GM19395 (cell line): ENCODE results near the gene BCL11B.
"Not testable (repeated sequence)": the region's sequence is repeated elsewhere in the genome, so short reads cannot be mapped to it uniquely, and the experiment has no call there.

Experiments
- ATAC-seq: cut with Tn5 transposase; IDR thresholded peaks from one replicate; pipeline ENCODE4 v1.9.1; 2021; ENCODE audit warnings: mild to moderate bottlenecking, moderate library complexity; ENCODE audit not compliant: unreplicated experiment

BCL11B gene

GRCh38 chr14:99242238-99242637 lies 29.8 kb downstream of the BCL11B start:
- no peak for ATAC-seq

DNA sequence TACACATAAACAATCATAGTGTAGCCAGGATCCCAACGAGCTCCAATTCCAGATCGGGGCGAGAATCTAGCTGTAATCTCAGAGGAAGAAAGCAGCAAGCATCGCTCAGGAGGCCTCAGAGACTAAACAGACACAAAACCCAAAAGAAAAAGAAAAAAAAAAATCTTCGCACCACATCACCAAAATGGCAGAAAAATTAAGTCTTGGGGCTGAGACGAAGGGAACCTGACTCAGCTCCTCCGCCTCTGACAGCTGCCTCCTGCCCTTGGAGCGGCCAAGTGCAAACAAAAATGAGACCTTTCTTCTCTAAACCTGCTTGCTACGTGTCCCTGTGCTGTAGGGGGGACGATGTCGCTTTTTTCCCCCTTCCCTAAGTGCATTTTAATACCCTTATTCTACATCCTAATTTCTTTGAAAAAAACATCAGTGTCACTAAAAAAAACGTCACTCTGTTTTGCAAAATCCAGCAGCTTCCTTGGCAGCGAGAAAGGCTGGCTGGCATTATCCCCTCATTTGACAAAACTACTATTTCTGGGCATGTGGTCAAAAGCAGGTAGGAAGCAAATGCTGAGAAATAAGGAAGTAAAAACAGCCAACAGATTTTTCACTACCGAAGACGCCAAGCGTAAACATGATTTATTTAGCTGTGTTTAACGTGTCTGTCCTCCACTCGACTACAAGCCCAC lies 30.5 kb downstream of the BCL11B start:
- ATAC-seq, result no peak

GRCh38 chr14:99240627-99241324 lies 31.2 kb downstream of the BCL11B start:
- ATAC-seq, result no peak

GRCh38 chr14:99239661-99240092 lies 32.3 kb downstream of the BCL11B start:
- ATAC-seq, result no peak

- no peak for ATAC-seq
These were observed 33.8 kb downstream of the BCL11B start for GRCh38 chr14:99238216-99238615.

GRCh38 chr14:99237288-99237687 lies 34.7 kb downstream of the BCL11B start:
- no peak for ATAC-seq

DNA sequence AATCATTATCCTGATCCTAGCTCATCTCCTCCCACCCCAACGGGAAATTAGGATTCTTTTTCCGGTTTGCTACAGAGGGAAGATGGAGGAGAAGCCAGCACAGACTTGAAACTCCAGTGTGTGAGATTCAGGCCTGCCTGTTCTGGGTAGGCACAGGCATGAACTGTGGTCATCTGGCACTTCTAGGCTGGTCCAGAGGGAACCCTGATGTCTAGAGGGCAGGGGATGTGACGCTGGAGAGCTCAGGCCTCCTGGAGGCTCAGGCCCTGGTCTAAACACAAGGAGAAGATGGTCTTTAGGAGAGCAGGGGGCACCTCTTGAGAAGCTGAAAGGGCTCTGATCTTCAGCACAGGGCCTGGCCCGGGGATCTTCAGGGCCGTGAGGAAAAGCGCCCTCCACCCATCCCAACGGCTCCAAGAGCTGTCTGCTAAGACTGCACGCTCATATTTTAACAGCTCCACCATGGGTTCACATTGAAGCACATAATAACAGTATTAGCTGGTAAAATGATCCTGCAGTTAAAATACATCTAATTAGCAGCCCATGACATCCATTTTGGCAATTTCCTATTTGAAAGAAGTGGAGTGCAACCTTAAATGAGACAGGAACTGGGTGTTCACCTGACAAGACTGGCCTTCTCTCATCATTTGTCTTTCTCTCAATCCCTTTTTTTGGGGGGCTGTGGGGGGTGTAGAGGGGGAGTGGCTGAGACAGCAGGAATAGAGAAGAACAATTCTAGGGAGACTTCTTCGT lies 35.4 kb downstream of the BCL11B start:
- ATAC-seq, result no peak

DNA sequence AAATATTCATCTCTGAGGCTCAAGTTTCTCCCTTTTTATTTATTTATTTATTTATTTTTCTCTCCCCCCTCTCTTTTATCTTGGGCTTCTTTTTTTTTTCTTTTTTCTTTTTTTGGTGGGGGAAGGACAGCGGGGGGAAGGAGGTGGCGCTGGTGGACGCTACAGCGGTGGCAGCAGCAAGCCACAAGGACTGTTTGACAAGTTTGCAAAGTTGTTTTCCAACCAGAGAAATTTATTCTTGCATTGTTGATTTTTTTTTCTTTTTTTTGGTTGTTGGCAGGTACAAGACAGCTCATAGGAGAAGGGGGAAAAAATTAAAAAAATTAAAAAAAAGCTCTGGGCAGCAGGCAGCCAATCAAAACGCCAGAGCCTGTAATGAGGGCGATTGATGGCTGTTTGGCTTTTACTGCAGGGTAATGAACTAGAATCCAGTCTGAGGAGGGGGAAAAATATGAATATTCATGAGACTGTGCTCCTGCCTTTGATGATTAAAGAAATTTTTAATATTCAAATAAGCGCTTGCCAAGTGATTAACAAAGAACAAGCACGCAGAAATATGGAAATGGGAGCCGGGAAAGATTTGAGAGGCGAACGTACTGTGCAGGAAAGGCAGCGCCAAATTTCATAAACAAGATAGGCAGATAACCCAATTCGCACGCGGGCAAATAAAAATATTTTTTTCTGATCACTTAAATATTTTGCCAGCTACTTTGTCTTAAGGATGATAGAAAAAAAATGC lies 36.2 kb downstream of the BCL11B start:
- ATAC-seq, result no peak

DNA sequence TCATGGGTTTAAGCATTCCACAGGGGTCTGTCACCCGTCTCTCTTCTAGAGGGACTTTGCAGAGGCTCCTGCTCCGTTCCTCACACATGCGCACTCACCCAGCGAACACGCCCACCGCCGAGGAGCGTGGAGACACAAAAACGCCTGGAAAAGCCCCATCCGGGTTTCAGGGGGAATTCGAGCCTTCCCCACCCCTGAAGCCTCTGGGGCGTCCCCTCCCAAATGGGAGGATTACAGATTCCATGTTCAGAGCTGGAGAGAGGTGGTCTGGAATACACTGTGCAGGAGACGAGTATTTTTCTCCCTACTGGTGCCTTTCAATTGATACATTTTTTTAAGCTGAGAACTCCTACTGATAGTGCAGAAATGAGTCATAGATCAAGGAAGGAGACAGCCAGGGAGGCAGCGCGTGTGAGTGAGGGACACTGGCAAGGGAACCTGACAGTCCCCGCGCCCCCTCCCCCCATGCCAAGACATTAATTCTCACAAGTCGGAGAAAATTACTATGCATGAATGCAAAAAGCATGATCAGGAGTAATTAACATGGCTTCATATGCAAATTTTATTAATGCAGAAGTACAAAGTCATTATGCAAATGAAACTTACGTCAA lies 36.9 kb downstream of the BCL11B start:
- no peak for ATAC-seq

DNA sequence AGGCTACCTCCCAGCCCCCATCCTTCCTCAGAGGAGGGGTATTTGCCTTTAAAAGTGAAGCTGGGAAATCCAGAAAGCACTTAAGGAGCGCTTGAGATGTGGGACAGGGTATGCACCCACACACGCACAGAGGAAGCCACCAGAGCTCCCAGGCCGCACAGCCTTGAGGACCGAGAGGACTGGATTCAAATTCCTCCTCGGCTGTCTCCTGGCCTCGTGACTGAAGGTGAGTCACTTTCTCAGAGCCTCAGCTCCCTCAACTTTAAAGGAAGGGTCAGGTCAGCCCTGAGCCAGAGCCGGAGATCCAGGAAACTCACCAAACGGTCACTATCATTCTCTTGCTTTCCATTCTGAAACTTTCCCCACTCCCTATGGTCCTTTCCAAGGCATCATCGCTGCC lies 37.6 kb downstream of the BCL11B start:
- ATAC-seq, result no peak

DNA sequence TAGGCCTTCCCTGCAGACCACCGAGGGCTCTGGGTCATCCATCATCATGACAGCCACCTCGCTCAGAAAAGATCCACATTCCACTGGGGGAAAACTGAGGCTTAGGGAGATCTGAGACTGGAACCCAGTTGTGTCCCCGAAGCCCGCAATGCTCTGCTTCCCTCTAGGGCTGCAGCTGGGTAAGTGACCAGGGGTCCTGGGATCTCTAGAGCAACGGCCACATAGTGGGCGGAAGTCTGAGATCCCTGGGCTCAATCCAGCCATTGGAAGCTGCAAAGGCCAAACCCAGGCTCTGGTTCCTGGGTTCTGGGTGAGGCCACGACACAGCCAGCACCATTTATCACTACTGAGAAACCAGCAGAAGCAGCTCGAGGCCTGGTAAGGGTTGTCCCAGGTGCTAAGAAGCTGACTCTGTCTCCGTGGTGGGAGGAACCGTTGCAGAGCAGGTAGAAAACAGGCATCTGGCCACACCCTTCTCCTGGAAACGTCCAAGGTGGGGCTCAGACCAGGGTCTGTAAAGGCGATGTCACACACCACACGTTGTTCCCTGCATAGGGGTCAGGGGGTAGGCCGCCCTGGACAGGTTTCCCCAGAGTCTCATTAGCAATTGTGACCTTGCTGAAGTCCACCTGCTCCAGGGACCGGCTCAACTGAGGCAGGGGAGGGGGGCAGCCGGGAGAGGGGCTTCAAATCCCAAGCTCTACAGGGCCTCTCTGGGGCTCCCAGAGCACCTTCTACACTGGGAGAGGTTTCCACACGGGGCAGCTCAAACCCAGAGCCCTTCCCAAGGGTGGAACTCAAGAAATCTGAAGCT lies 38.6 kb downstream of the BCL11B start:
- no peak for ATAC-seq

DNA sequence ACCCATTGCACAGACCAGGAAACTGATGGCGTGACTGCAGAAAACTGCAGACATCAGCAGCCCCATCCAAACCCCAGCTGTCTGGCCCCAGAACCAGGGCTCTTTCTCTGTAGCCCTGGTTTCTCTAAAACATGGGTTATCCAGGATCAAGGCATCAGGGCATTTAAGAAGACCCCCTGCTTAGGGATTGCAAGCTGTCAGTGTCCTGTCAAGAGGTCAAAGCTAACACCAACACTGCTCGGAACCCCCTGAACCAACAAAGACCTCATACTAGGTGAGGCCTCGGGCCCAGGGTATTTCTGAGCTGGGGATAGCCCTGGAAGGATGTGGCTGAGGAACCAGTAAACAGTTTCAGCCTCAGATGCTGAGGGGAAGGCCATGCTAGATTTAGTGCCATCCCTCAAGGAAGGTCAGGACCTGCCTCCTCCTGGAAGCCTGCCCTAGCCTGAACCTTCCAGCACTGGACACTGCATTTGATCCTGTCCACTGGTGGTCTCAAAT lies 39.2 kb downstream of the BCL11B start:
- ATAC-seq, result no peak

DNA sequence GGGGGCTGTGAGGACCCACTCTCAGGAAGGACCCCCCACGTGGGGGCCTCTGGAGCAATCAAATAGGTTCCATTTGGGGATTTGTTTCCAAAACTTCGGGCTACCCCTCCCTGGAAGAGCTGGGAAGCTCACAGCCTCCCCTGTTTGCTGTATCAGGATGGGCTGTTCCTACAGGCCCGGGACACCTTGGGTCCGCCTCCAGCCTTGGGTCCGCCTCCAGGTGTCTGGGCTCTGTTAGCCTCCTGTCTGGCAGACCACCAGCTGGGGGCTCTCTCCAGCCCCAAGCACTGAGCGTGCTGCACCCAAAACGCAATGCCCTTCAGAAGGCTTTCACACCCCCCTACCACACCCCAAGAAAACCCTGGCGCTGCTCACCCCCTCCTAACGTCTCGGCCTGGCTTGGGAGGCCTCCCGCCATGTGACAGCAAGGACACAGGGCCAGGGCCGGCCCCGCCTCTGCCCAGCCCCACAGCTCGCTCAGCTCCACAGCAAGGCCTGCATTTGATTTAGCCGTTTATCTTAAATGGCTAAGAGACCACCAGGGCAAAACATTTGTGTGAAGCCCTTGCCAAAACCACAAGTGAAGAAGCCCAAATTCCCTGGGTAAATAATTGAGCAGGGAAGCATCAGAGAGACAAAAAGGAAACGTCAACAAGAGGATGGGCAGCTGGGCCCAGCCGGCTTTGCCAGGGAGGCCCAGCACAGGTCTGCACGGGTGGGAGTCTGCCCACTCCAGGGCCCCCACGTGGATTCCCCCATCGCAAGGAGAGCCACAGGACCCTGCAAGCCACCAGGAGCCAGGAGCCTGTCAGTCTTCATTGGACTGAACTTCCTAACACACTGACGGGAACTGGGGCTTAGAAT lies 39.9 kb downstream of the BCL11B start:
- ATAC-seq, result no peak

- ATAC-seq, result no peak
These were observed 40.7 kb downstream of the BCL11B start for GRCh38 chr14:99231161-99231849.

DNA sequence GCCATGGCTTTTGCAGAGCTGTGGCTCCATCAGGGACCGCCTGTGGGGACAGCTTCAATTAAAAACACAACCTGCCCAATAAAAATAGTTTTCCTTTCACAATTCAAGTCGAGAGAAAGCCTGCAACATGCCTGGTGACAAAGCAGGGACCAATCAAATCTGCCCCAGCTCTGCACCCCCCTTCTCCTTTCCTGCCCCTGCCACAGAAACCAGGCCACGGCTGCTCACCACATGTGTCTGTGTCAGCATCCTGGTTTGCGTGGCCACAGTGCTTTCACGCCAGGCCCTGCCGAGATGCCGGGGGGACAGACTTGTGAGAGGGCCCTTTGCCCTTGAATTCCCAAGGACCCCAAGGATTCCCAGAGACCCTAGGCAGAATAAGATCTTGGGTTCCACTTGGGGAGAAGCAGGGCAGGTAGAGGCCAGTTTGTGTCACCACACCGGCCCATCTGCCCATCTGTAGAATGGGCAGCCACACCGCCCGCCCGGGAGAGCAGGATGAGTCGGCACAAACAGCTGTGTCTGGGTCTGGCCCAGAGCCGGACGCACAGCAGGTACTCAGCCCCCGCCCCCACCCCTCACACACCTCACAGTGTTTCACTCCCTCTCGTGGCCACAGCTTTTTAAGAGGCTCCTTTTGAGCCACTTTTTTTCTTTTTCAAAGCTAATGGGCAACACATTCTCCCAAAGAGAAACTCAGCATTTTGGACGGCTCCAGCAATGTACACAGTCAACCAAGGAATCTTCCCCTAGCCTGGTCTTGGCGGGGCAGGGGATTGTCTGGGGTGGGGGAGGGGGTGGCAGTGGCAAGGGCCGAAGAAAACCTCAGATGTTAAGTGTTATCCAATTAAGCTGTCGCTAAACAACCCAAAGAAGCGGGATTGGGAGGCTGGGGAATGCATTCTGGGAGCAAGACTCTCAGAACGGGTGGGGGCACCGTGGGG lies 41.5 kb downstream of the BCL11B start:
- no peak for ATAC-seq

- ATAC-seq, result no peak
These were observed 42.3 kb downstream of the BCL11B start for GRCh38 chr14:99229654-99230207.

DNA sequence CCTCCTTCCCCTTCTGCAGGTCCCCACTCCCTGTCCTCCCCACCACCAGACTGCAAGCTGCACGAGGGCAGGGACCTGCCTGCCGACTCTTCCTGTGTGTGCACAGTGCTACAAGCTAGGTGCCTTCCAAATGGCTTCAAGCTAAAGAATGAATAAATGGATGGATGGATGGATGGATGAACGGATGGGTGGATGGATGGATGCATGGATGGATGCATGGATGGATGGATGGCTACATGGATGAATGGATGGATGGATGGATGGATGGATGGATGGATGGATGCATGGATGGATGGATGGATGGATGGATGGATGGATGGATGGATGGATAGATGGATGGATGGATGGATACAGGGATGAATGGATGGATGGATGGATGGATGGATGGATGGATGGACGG lies 43.2 kb downstream of the BCL11B start:
- not testable (repeated sequence) for ATAC-seq
